Central memory CD8-positive, alpha-beta T cell (primary cell): Measurements from ENCODE around the gene BRD9.

Source experiments
- ATAC-seq: fragments of 150-1000 bp; cut with Tn5 transposase; replicated peaks from 2 replicates; pipeline ENCODE4 v1.10.0; 2022; ENCODE audit warnings: mild to moderate bottlenecking, moderate FRiP score, moderate number of reproducible peaks; ENCODE audit not compliant: poor library complexity, severe bottlenecking; ENCODE audit errors: extremely low read depth
- DNase-seq, 2 donors: peaks; one replicate each; pipeline ENCODE4 v3.0.0; 2021; ENCODE audit warnings: low spot score in 2 of 2
- H3K27ac Mint-ChIP-seq: one replicate; pipeline ENCODE4 v1.8.0; 2022; ENCODE audit warnings: low read depth, mild to moderate bottlenecking, moderate library complexity, mixed read lengths
- H3K27me3 Mint-ChIP-seq: one replicate; pipeline ENCODE4 v1.8.0; 2022; ENCODE audit warnings: mixed read lengths
- H3K36me3 Mint-ChIP-seq: one replicate; pipeline ENCODE4 v1.8.0; 2022; ENCODE audit warnings: mild to moderate bottlenecking, moderate library complexity, mixed read lengths; ENCODE audit not compliant: insufficient read depth
- H3K4me1 Mint-ChIP-seq: one replicate; pipeline ENCODE4 v1.8.0; 2022; ENCODE audit warnings: mixed read lengths
- H3K4me3 Mint-ChIP-seq: one replicate; pipeline ENCODE4 v1.8.0; 2022; ENCODE audit warnings: mild to moderate bottlenecking, moderate library complexity, mixed read lengths
- H3K9me3 Mint-ChIP-seq: one replicate; pipeline ENCODE4 v1.8.0; 2022; ENCODE audit warnings: mixed read lengths

Gene BRD9

GRCh38 chr5:862367-863243 is 30.0 kb downstream of the BRD9 start:
- H3K4me1 Mint-ChIP-seq, result peaks cover 10% of the 10 kb centered on the region
- no peaks in the 10 kb centered on the region for H3K27me3 Mint-ChIP-seq
- H3K27ac Mint-ChIP-seq, result no peak overlapping the region
- no peak overlapping the region for H3K4me3 Mint-ChIP-seq
- DNase-seq (no peak), ATAC-seq (no peak)
- peaks cover 13% of the 10 kb centered on the region for H3K36me3 Mint-ChIP-seq
- no peaks in the 10 kb centered on the region for H3K9me3 Mint-ChIP-seq

DNA sequence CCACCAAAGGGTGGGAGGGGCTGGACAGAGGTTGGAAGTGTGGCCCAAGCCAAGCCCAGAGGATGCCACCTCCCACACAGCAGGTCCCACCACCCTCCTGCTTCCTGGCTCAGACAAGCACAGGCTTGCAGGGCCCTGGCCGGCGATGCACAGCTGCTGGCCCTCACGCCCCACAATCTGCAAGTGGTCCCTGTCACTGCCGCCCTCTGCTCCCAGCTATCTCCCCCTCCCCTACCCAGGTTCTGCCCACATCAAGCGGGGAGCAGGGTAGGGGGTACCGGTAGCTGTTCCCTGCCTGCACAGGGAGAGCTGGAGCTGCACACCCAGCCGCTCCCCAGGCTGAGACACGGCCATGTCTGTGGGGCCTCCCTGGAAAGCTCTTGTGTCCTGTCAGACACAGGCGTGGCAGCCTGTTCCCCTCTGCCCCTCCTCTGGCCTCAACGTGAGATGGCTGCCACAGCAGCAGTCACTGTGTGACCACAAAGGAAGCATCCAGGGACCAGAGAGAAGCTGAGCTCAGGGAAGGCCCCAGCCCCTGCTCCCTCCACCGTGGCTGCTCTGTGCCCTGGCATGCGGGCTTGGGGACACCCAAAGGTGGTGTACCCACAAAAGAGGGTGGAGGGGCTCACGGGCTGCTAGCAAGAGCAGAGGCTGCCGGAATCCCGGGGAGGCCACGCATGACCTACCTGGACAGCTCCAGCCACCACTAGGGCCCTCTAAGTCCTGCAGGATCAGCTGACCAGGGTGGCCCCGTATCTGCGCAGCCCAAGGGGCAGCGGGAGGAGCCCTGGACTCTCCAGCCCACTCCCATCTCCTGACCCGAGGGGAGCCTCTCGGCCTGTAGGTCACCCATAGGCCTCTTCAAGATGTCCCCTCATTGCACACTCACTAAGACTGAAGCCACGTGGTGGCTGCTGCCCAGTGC is 30.9 kb downstream of the BRD9 start:
- DNase-seq, result no peak
- peaks cover 10% of the 10 kb centered on the region for H3K4me1 Mint-ChIP-seq
- no peaks in the 10 kb centered on the region for H3K9me3 Mint-ChIP-seq
- no peak overlapping the region for H3K27ac Mint-ChIP-seq
- H3K36me3 Mint-ChIP-seq, result peaks cover 13% of the 10 kb centered on the region
- H3K27me3 Mint-ChIP-seq, result no peaks in the 10 kb centered on the region
- no peak for ATAC-seq
- no peak overlapping the region for H3K4me3 Mint-ChIP-seq

GRCh38 chr5:860506-861150 is 32.0 kb downstream of the BRD9 start:
- no peaks in the 10 kb centered on the region for H3K27me3 Mint-ChIP-seq
- H3K9me3 Mint-ChIP-seq, result no peaks in the 10 kb centered on the region
- H3K27ac Mint-ChIP-seq, result no peak overlapping the region
- ATAC-seq, result no peak
- peaks cover 6% of the 10 kb centered on the region for H3K36me3 Mint-ChIP-seq
- no peak overlapping the region for H3K4me3 Mint-ChIP-seq
- peaks cover 5% of the 10 kb centered on the region for H3K4me1 Mint-ChIP-seq
- no peak for DNase-seq

- DNase-seq (no peak), ATAC-seq (no peak)
- Mint-ChIP-seq H3K4me1 (peaks cover 5% of the 10 kb centered on the region), H3K27me3 (no peaks in the 10 kb centered on the region), H3K4me3 (no peak overlapping the region), H3K36me3 (peaks cover 4% of the 10 kb centered on the region), H3K27ac (no peak overlapping the region), H3K9me3 (no peaks in the 10 kb centered on the region)
These were observed 32.8 kb downstream of the BRD9 start for GRCh38 chr5:859798-860296.

DNA sequence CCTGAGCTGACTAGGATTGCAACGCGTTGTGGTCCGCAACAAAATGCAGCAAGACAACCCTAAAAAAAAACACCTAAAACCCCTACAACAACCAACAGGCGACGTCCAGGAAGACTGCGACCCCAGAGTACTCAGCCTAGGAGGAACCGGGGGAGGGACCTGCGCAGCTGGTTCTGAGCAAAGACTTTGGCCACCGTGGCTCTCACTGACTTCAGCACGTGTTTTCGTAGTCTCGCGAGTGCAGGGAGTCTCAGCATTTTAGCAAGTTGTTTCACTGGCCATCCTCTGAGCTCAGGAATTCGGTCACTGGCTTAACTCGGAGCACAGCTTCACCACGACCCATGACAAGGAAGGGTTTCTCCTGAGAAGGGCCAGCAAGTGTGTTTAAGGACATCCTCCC is 33.2 kb downstream of the BRD9 start:
- DNase-seq, result no peak
- no peak for ATAC-seq
- H3K27me3 Mint-ChIP-seq, result no peaks in the 10 kb centered on the region
- H3K27ac Mint-ChIP-seq, result no peak overlapping the region
- H3K36me3 Mint-ChIP-seq, result peaks cover 4% of the 10 kb centered on the region
- no peaks in the 10 kb centered on the region for H3K9me3 Mint-ChIP-seq
- peaks cover 5% of the 10 kb centered on the region for H3K4me1 Mint-ChIP-seq
- no peak overlapping the region for H3K4me3 Mint-ChIP-seq

DNA sequence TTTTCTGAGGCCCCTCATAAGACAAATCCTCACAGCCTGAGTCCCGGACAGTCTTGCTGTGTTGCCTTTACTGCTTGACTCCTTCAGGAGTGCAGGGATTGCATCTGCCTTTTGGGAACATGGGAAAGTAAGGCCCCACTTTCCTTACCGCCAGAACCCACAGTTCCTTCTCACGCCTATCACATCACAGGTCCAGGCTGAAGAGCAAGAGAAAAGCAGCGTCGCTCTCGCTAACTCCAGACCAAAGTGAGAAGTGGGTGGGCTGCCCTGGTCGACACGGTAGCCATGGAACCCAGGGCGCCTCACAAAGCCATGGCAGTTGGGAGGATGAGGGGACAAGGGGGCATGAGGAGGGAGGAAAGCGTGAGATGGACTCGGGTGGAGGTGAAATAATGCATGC is 33.9 kb downstream of the BRD9 start:
- Mint-ChIP-seq H3K4me3 (no peak overlapping the region), H3K9me3 (no peaks in the 10 kb centered on the region), H3K27me3 (no peaks in the 10 kb centered on the region), H3K27ac (peak overlapping the region; percentile 52), H3K36me3 (no peaks in the 10 kb centered on the region), H3K4me1 (peaks cover 3% of the 10 kb centered on the region)
- DNase-seq, result no peak
- ATAC-seq, result no peak

DNA sequence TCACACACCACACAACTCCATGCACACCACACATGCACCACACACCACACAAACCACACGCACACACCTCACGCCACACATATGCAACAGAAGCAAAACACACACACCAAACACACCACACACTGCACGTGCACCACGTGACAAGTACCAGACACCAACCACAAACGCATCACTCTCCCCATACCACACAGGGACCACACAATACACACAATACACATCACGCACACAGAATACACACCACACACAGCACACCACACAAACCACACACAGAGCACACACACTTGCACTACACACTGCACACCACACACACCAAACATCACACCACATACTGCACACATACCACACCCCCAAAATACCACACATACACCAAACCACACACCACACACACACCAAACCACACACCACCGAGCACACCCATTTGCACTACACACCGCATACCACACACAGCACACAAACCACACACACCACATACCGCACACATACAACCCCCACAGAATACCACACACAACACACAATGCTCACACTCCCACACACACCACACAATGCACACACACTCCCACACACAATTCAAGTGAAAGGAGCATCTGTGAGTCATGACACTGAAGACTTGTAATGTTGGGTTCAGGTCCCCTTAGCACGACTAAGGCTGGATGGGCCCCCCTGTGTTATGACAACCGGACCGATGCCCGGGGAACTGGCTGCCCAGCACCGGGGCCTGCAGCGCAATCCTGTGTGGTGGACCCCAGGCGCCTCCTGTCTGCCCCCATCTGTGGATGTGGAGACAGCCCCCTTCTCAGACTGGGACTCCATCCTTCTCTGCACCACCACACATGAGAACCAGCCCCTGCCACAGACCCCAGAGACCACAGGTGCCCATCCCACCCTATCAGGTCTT is 35.8 kb downstream of the BRD9 start:
- no peaks in the 10 kb centered on the region for H3K4me1 Mint-ChIP-seq
- ATAC-seq, result no peak

DNA sequence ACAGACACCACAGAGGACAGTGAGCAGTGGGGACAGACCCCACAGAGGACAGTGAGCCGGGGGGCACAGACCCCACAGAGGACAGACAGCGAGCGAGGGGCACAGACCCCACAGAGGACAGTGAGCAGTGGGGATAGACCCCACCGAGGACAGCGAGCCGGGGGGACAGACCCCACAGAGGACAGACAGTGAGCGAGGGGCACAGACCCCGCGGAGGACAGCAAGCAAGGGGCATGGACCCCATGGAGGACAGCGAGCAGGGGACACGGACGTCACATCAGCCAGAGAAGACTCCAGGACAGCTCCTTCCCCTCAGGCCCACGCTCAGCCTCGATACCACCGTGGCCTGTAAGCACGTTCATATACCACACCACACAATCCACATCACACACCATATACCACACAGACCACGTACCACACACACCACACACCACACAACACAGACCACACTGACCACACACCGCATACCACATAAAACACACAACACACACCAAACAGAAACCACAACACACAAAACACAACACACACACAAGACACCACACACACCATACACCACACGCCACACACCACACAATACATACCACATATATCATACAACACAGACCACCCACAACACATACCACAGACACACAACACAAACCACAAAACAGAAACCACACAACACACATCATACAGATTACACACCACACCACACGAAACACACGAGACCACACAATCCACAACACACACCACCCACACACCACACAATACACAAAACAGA is 36.6 kb downstream of the BRD9 start:
- H3K4me1 Mint-ChIP-seq, result no peaks in the 10 kb centered on the region
- DNase-seq (no peak), ATAC-seq (peak; percentile 19)
- no peak overlapping the region for H3K27ac Mint-ChIP-seq
- H3K9me3 Mint-ChIP-seq, result no peaks in the 10 kb centered on the region
- H3K27me3 Mint-ChIP-seq, result no peaks in the 10 kb centered on the region
- no peaks in the 10 kb centered on the region for H3K36me3 Mint-ChIP-seq
- no peak overlapping the region for H3K4me3 Mint-ChIP-seq

More for the DNA sequence above, 35.8 kb downstream of the BRD9 start:
- no peak overlapping the region for H3K4me3 Mint-ChIP-seq
- no peaks in the 10 kb centered on the region for H3K9me3 Mint-ChIP-seq
- no peaks in the 10 kb centered on the region for H3K27me3 Mint-ChIP-seq
- no peak overlapping the region for H3K27ac Mint-ChIP-seq
- DNase-seq, result no peak
- no peaks in the 10 kb centered on the region for H3K36me3 Mint-ChIP-seq

GRCh38 chr5:854966-855743 is 37.4 kb downstream of the BRD9 start:
- no peak for DNase-seq
- no peaks in the 10 kb centered on the region for H3K4me1 Mint-ChIP-seq
- H3K27ac Mint-ChIP-seq, result no peak overlapping the region
- ATAC-seq, result no peak
- no peaks in the 10 kb centered on the region for H3K9me3 Mint-ChIP-seq
- no peaks in the 10 kb centered on the region for H3K27me3 Mint-ChIP-seq
- H3K4me3 Mint-ChIP-seq, result no peak overlapping the region
- H3K36me3 Mint-ChIP-seq, result no peaks in the 10 kb centered on the region

DNA sequence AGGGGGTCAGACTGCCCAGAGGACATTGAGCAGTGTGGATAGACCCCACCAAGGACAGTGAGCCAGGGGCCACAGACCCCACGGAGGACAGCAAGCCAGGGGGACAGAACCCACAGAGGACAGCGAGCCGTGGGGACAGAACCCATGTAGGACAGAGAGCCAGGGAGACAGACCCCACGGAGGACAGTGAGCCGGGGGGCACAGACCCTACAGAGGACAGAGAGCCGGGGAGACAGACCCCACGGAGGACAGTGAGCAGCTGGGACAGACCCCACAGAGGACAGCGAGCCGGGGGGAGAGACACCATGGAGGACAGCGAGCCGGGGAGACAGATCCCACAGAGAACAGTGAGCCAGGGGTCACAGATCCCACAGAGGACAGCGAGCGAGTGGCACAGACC is 38.4 kb downstream of the BRD9 start:
- no peak overlapping the region for H3K27ac Mint-ChIP-seq
- H3K27me3 Mint-ChIP-seq, result no peaks in the 10 kb centered on the region
- no peaks in the 10 kb centered on the region for H3K4me1 Mint-ChIP-seq
- H3K9me3 Mint-ChIP-seq, result no peaks in the 10 kb centered on the region
- H3K4me3 Mint-ChIP-seq, result no peak overlapping the region
- H3K36me3 Mint-ChIP-seq, result no peaks in the 10 kb centered on the region
- ATAC-seq (no peak), DNase-seq (no peak)
